Measurements from ENCODE around the gene FNDC3B. TPM values are rescaled to one million over a fixed set of nuclear protein-coding genes. Genes with fewer than 3 reads are reported as not detected.
A peak's percentile ranks its signal among the peaks of the same experiment; 100 is the strongest.

Gene FNDC3B
- total RNA-seq, 1 donor from 2014 or later: 79.2 TPM

DNA sequence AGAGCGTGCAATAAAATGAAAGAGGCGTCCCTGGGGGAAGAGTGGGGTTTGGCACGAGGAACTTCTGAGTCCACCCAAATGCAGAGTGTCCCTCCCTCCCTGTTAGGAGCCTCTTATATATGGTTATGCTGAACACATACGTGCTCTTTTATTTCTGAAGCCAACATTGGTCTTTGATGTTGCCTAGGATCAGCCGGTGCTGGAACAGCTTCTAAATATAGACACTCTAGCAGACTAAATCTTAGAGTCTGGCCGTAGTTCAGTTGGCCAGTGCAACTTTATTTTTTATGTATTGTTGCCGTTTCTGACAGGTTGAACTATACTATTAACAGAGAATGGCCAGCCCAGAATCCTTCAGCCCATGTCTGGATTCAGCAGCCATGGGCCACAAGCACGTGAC lies 280.2 kb downstream of the FNDC3B start:
- peaks cover 20% of the 10 kb centered on the region for H3K4me1 Mint-ChIP-seq (ENCODE audit: unreplicated experiment)
- TF ChIP-seq CTCF (conservative IDR thresholded peaks at IDR 0.05): no peak
- no peaks in the 10 kb centered on the region for H3K27me3 Mint-ChIP-seq
- H3K9me3 Mint-ChIP-seq: no peaks in the 10 kb centered on the region
- H3K4me3 Mint-ChIP-seq: no peak overlapping the region
- no peak overlapping the region for H3K27ac Mint-ChIP-seq
- peaks cover 53% of the 10 kb centered on the region for H3K36me3 Mint-ChIP-seq
- DNase-seq (ENCODE audit: extremely low spot score, unreplicated experiment): no peak

GRCh38 chr3:172320468-172320867 lies 281.1 kb downstream of the FNDC3B start:
- no peak for DNase-seq (ENCODE audit: extremely low spot score, unreplicated experiment)
- H3K4me1 Mint-ChIP-seq (ENCODE audit: unreplicated experiment): peaks cover 19% of the 10 kb centered on the region
- no peak for TF ChIP-seq CTCF (conservative IDR thresholded peaks at IDR 0.05)
- no peaks in the 10 kb centered on the region for H3K9me3 Mint-ChIP-seq
- no peak overlapping the region for H3K4me3 Mint-ChIP-seq
- H3K36me3 Mint-ChIP-seq: peaks cover 55% of the 10 kb centered on the region
- no peak overlapping the region for H3K27ac Mint-ChIP-seq
- H3K27me3 Mint-ChIP-seq: no peaks in the 10 kb centered on the region

GRCh38 chr3:172321035-172321434 lies 281.7 kb downstream of the FNDC3B start:
- H3K9me3 Mint-ChIP-seq: no peaks in the 10 kb centered on the region
- peaks cover 16% of the 10 kb centered on the region for H3K4me1 Mint-ChIP-seq (ENCODE audit: unreplicated experiment)
- H3K36me3 Mint-ChIP-seq: peaks cover 56% of the 10 kb centered on the region
- no peak overlapping the region for H3K27ac Mint-ChIP-seq
- no peak overlapping the region for H3K4me3 Mint-ChIP-seq
- peak; percentile 53 for TF ChIP-seq CTCF (conservative IDR thresholded peaks at IDR 0.05)
- DNase-seq (ENCODE audit: extremely low spot score, unreplicated experiment): no peak
- no peaks in the 10 kb centered on the region for H3K27me3 Mint-ChIP-seq

- DNase-seq (ENCODE audit: extremely low spot score, unreplicated experiment): no peak
- no peak overlapping the region for H3K27ac Mint-ChIP-seq
Measured at GRCh38 chr3:172323894-172324610, 284.7 kb downstream of the FNDC3B start.

DNA sequence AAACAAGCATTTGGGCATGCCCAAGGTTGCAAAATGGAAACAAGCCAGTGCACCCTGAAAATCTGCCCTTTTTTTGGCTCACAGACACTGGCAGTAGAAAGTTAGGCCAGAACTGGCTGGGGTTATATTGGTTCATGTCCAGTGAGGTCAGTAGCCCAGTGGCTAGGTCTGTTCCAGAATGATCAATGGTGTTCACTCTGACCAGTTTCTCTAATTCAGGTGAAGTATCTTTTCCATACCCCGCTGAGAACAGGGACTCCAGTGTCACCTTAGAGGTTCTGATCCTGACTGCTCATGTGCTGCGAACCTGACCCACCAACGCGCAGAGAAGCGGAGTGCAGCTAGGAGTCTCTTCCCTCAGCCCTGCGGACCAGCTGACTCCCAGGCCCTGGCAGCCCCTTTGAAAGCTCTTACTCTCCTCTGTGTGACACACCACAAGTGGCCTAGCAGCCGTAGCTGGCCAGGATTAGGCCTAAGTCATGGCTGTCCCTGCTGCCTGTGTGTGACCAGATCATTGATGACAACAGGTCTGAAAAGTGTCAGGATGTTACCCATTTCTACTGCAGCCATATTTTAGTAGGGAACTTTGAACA lies 285.3 kb downstream of the FNDC3B start:
- no peak for TF ChIP-seq CTCF (conservative IDR thresholded peaks at IDR 0.05)
- Mint-ChIP-seq H3K9me3 (no peaks in the 10 kb centered on the region), H3K4me3 (no peak overlapping the region), H3K27ac (no peak overlapping the region), H3K4me1 (ENCODE audit: unreplicated experiment) (no peaks in the 10 kb centered on the region), H3K27me3 (no peaks in the 10 kb centered on the region), H3K36me3 (peaks cover 52% of the 10 kb centered on the region)
- no peak for DNase-seq (ENCODE audit: extremely low spot score, unreplicated experiment)

More at GRCh38 chr3:172323894-172324610, 284.7 kb downstream of the FNDC3B start:
- no peak for TF ChIP-seq CTCF (conservative IDR thresholded peaks at IDR 0.05)
- Mint-ChIP-seq H3K9me3 (no peaks in the 10 kb centered on the region), H3K36me3 (peaks cover 52% of the 10 kb centered on the region), H3K4me3 (no peak overlapping the region), H3K4me1 (ENCODE audit: unreplicated experiment) (no peaks in the 10 kb centered on the region), H3K27me3 (no peaks in the 10 kb centered on the region)

All from type B pancreatic cell (in vitro differentiated cells).